Vagina (tissue), 2 donors: ENCODE results near the gene PNPO. TPM values are rescaled to one million over a fixed set of nuclear protein-coding genes. Genes with fewer than 3 reads are reported as not detected.

ENCODE experiments used
- DNase-seq, 2 donors: peaks; one replicate each; pipeline ENCODE4 v3.0.0-alpha.2; 2017; ENCODE audit errors: extremely low spot score in 2 of 2
- H3K27ac ChIP-seq: fragments of 200-600 bp; sonication (generic); one replicate; pipeline ENCODE4 v1.5.1; 2019
- H3K27me3 ChIP-seq: fragments of 200-600 bp; sonication (generic); one replicate; pipeline ENCODE4 v1.5.1; 2019
- H3K36me3 ChIP-seq, 2 donors: fragments of 200-600 bp; sonication (generic); one replicate each; pipeline ENCODE4 v1.5.1; 2017 to 2019
- H3K4me1 ChIP-seq: fragments of 200-600 bp; sonication (generic); one replicate; pipeline ENCODE4 v1.5.1; 2019
- H3K4me3 ChIP-seq, 2 donors: fragments of 200-600 bp; sonication (generic); 1 replicate in 1 of 2; 2 replicates in 1 of 2; pipeline ENCODE4 v1.5.1; 2016 to 2019
- H3K9me3 ChIP-seq: fragments of 200-600 bp; sonication (generic); one replicate; pipeline ENCODE4 v1.5.1; 2019
- POLR2A ChIP-seq, 2 donors: fragments of 450-650 bp; IDR thresholded peaks; one replicate each; pipeline ENCODE4 v1.6.1; 2017; ENCODE audit warnings: antibody characterized with exemption in 2 of 2, mild to moderate bottlenecking in 2 of 2, moderate library complexity in 2 of 2
- POLR2AphosphoS5 ChIP-seq, 2 donors: sonication (generic); formaldehyde crosslinking; IDR thresholded peaks; one replicate each; pipeline ENCODE4 v1.9.0; 2017; ENCODE audit warnings: antibody characterized with exemption in 2 of 2, mild to moderate bottlenecking in 2 of 2, low read depth in 1 of 2; ENCODE audit not compliant: insufficient read depth in 1 of 2
- intact Hi-C: fragments of 100-400 bp; cut with DNase I; formaldehyde crosslinking; loops from one replicate; pipeline ENCODE4 v1.15.1; 2023
- total RNA-seq: library from RNA; depleted of rRNA; stranded (reverse); fragments of >200 nt; gene quantifications from one replicate; pipeline ENCODE4 v1.2.3, GENCODE V29; 2016
- TF ChIP-seq, protein P1 (sequence below), 3 experiments: fragments of 450-650 bp in 2 of 3; fragments of 200-600 bp in 1 of 3; sonication (generic) in 1 of 3; IDR thresholded peaks; one replicate each; pipeline ENCODE4 v1.5.1; 2017 to 2019; ENCODE audit warnings: antibody characterized with exemption in 3 of 3, mild to moderate bottlenecking in 2 of 3, moderate library complexity in 2 of 3

PNPO gene
- total RNA-seq, 1 donor from 2014 or later: 42.7 TPM

- intact Hi-C loops: loop anchor here (10.0 kb wide), 1 partner anchor 48 kb away; the partner anchor contains the start of gene PNPO
Observed at GRCh38 chr17:47896672-47897490, 44.5 kb upstream of the PNPO start.

DNA sequence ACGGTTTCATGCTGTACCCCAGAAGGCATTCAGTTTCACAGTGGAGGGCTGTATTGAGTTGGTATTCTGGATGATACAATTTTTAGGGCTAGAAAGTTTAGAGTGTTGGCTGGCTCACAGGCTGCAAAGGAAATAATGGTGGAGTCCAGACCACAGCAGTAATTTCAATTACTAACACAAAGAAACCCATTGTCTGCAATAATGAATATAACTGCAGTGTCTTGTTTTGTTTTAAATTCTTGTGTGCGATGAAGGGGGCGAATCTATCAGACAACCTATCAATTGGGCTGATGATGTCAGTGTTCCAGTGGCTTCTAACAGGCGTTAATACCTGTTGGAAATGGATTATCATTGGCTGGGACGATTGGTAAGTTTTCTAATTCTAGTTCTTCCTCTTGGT lies 43.8 kb upstream of the PNPO start:
- intact Hi-C loops: loop anchor here (10.0 kb wide), 1 partner anchor 47 kb away; the partner anchor contains the start of gene PNPO

More at GRCh38 chr17:47896672-47897490, 44.5 kb upstream of the PNPO start:
- Histone ChIP-seq H3K4me1 (peaks cover 31% of the 10 kb centered on the region), H3K9me3 (no peaks in the 10 kb centered on the region), H3K4me3 (peak overlapping the region; percentile 66 to 81), H3K27ac (peak overlapping the region; percentile 99), H3K27me3 (no peaks in the 10 kb centered on the region), H3K36me3 (peaks cover 0 to 3% of the 10 kb centered on the region in 2 donors)
- peak in 1 of 2 donors; percentile 89 for DNase-seq
- no peak for TF ChIP-seq POLR2A (IDR thresholded peaks at IDR 0.05)
- TF ChIP-seq, protein P1, sequence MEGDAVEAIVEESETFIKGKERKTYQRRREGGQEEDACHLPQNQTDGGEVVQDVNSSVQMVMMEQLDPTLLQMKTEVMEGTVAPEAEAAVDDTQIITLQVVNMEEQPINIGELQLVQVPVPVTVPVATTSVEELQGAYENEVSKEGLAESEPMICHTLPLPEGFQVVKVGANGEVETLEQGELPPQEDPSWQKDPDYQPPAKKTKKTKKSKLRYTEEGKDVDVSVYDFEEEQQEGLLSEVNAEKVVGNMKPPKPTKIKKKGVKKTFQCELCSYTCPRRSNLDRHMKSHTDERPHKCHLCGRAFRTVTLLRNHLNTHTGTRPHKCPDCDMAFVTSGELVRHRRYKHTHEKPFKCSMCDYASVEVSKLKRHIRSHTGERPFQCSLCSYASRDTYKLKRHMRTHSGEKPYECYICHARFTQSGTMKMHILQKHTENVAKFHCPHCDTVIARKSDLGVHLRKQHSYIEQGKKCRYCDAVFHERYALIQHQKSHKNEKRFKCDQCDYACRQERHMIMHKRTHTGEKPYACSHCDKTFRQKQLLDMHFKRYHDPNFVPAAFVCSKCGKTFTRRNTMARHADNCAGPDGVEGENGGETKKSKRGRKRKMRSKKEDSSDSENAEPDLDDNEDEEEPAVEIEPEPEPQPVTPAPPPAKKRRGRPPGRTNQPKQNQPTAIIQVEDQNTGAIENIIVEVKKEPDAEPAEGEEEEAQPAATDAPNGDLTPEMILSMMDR (IDR thresholded peaks at IDR 0.05): no peak
- TF ChIP-seq POLR2AphosphoS5 (IDR thresholded peaks at IDR 0.05; ENCODE audit: insufficient read depth in 1 of 2, low read depth in 1 of 2): no peak

DNA sequence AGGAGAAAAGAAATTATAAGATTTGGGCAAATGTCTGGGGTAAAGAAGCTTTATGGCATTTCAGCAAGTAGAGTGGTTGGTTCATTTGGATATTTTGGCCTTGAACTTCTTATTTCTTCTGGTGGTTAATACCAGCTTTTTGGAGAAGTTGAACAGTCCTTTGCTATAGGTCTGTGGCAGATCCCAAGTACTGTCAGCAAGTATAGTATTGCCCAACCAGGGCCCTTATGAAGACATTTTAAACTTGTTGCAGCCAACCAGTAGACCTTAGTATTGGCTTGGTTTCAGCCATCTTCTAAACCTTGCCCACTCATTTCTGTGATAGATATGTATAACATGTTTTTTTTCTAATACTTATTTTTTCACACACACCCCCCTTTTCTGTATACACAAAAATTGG lies 43.1 kb upstream of the PNPO start:
- Histone ChIP-seq H3K27ac (no peak overlapping the region), H3K9me3 (no peaks in the 10 kb centered on the region), H3K4me1 (peaks cover 31% of the 10 kb centered on the region), H3K36me3 (peaks cover 0 to 3% of the 10 kb centered on the region in 2 donors), H3K27me3 (no peaks in the 10 kb centered on the region), H3K4me3 (no peak overlapping the region)
- intact Hi-C loops: loop anchor here (10.0 kb wide), 1 partner anchor 47 kb away; the partner anchor contains the start of gene PNPO
- TF ChIP-seq POLR2AphosphoS5 (IDR thresholded peaks at IDR 0.05; ENCODE audit: insufficient read depth in 1 of 2, low read depth in 1 of 2) (no peak), POLR2A (IDR thresholded peaks at IDR 0.05) (no peak)
- TF ChIP-seq, protein P1 (IDR thresholded peaks at IDR 0.05): no peak
- DNase-seq: no peak

More for the DNA sequence above, 43.8 kb upstream of the PNPO start:
- DNase-seq: no peak
- Histone ChIP-seq H3K4me3 (peak overlapping the region in 1 of 2 donors; percentile 81), H3K27ac (no peak overlapping the region), H3K27me3 (no peaks in the 10 kb centered on the region), H3K4me1 (peaks cover 31% of the 10 kb centered on the region), H3K36me3 (peaks cover 0 to 3% of the 10 kb centered on the region in 2 donors), H3K9me3 (no peaks in the 10 kb centered on the region)
- TF ChIP-seq, protein P1 (IDR thresholded peaks at IDR 0.05): no peak
- TF ChIP-seq POLR2AphosphoS5 (IDR thresholded peaks at IDR 0.05; ENCODE audit: insufficient read depth in 1 of 2, low read depth in 1 of 2): no peak
- no peak for TF ChIP-seq POLR2A (IDR thresholded peaks at IDR 0.05)

GRCh38 chr17:47899643-47900042 lies 41.7 kb upstream of the PNPO start:
- intact Hi-C loops: loop anchor here (10.0 kb wide), 1 partner anchor 45 kb away; the partner anchor contains the start of gene PNPO
- Histone ChIP-seq H3K9me3 (no peaks in the 10 kb centered on the region), H3K4me1 (peaks cover 31% of the 10 kb centered on the region), H3K27ac (peak overlapping the region; percentile 24), H3K27me3 (no peaks in the 10 kb centered on the region), H3K4me3 (no peak overlapping the region), H3K36me3 (peaks cover 0 to 3% of the 10 kb centered on the region in 2 donors)
- TF ChIP-seq, protein P1 (IDR thresholded peaks at IDR 0.05): no peak
- TF ChIP-seq POLR2A (IDR thresholded peaks at IDR 0.05) (no peak), POLR2AphosphoS5 (IDR thresholded peaks at IDR 0.05; ENCODE audit: insufficient read depth in 1 of 2, low read depth in 1 of 2) (no peak)
- no peak for DNase-seq
